GM18907 (cell line): Measurements from ENCODE around the gene CT83.

Experiments
- ATAC-seq: cut with Tn5 transposase; IDR thresholded peaks from one replicate; pipeline ENCODE4 v1.9.1; 2021; ENCODE audit warnings: mild to moderate bottlenecking, moderate library complexity; ENCODE audit not compliant: unreplicated experiment

CT83 gene, protein sequence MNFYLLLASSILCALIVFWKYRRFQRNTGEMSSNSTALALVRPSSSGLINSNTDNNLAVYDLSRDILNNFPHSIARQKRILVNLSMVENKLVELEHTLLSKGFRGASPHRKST

DNA sequence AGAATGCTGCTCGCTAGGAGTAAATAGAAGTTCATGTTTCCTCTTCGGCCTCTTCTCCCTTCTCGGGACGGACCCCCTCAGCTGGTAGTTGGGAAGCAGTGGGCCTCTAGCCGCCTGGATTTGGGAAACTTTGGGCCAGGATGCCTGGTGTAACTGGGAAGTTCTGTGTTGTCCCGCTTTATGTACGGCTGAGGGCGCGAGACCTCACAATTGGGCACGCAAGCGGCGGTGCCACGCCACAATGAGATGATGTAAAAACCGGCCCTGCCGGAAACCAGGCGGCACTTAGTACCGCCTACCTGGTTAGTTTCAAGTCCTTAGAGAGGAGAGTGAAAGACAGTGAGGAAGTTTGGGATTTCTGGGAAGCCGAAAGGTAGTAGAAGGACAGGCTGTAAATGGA lies at the start of gene CT83:
Gene CT83, minus strand, starts transcription at position 155 of the 400 bp plus-strand sequence. Its CDS starts 120 bp downstream, at position 35.
- ATAC-seq, result no peak

DNA sequence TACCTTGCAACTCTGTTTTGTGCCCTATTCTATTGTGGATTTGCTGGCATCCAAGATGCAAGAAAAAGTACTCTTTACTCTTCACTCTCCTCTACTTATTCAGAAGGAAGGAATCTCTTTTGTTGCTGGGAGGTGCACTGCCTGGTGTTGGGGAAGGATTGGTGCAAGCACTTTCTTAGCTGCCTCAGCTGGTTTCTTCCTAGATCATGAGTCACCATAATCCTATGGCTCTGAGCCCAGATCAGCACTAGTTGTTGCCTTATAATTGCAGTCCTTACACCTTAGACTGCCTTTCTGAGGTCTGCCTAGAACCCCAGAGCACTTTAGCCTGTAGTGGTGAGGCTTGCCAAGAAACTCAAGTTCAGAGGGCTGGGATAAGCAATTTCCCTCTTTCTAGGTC lies 37.0 kb upstream of the CT83 start:
- no peak for ATAC-seq

DNA sequence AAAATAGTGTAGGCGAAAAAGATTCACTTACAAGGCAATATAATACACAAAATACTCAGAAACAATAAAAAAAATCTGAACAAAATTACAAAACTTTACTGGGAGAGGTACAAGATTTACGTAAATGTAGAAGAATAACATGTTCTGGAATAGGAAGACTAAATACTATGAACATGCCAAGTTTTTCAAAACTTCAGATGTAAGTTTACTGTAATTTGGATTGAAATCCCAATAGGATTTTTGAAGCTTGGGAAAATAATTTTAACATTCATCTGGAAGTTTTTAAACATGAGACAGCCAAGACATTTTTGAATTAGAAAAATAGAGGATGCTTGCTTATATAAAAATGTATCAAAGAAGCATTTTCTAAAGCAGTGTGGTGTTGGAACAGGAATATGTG lies 30.5 kb upstream of the CT83 start:
- no peak for ATAC-seq

DNA sequence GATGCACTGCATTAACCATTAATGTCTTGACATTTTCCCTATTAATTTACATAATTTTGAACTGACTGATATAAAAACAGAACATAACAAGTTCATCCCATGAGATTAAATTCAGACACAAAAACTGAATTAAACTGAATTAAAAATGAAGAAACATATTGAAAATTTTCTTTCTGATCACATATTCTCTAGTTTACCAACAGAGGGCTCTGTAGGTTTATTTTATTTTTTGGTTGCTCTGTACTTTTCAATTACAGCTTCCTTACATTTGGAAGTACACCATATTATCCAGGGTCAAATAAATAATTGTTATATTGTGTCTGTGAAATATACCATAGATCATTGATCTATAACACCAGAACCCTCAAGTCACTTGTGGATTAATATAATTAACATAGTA lies 27.3 kb upstream of the CT83 start:
- no peak for ATAC-seq

DNA sequence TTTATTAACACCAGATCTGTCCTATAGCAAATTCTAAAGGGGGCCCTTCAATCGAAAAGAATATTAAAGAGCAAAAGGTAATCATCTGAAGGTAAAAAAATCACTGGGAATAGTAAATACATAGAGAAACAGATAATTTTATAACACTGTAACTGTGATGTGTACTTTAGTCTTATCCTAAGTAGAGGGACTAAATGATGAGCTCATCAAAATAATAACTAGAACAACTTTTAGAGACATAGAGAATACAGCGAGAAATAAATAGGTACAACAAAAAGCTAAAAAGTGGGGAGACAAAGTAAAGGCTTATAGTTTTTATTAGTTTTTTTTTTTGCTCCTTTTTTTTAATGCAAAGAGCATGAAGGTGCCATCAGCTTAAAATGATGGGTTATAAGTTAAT lies 17.3 kb upstream of the CT83 start:
- ATAC-seq, result no peak

DNA sequence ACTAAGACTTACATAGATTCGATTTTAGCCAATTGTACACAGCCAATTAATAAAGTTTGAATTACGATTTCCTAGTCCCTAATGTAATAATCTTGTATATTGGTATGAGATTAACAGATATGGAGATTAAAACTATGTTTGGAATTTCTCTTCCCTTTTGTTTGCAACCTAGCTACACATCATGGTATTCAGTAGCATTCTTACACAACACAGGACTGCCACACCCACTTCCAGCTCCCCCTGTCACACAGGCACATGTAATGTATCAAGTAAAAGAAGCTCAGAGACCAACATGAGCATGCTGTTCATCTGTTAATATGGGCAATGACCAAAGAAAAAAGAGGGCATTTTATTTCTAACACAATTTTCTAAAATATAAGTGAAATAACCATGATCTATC lies 13.6 kb downstream of the CT83 start:
- ATAC-seq, result no peak

DNA sequence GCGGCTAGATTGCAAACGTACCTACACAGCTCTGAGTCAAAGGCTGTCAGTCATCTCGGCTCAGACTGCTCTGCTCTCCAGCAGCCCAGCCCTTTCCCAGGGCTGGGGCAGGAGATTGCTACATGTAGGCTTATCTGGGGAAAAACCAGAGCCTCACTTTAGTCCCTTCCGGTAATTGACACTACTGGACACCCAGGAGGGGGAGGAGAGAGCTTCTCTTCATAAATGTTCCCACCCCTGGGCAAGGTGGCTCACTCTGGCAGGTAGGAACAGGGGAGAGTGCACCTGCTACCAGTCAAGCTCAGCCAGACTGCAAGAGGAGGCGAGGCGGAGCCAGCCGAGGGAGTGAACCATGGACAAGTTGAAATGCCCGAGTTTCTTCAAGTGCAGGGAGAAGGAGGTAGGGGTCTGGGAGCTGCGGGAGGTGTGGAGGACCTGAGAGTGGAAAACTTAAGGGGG lies 26.4 kb downstream of the CT83 start, which contains the start of gene SLC6A14:
Gene SLC6A14, plus strand, starts transcription at position 249 of the 459 bp plus-strand sequence. Its CDS starts 104 bp downstream, at position 353.
- ATAC-seq, result no peak

DNA sequence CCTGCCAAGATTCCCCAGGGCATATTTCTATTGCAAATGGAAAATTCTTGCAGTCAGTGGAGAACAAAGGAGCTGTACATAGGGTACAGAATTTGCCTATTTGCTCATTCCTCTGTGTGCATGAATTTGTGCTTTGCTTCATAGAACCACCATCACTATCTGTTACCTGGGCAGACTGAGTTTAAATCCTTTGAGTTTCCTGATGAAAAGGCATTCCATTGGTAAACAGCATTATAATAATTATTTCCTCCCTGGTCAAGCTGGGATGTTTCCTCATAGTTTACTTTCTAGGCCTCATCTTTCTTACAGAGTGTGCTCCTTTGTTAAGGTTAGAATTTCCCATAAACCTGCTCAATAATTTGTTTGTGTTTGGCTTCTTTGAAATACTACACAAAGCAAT lies 27.2 kb downstream of the CT83 start:
- no peak for ATAC-seq

DNA sequence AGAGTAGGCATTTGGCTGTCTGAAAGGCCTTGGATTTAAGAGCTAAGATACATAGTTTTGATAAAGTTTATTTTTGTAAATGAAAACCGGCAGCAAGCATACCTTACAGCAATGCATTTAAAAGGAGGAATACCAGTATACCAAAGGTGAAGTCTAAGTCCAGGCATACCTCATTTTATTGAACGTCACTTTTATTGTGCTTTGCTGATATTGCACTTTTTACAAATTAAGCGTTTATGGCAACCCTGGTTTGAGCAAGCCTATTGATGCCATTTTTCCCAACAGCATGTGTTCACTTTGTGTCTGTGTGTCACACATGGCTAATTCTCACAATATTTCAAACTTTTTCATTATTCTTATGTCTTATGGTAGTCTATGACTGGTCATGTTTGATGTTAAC lies 34.8 kb downstream of the CT83 start:
- no peak for ATAC-seq

DNA sequence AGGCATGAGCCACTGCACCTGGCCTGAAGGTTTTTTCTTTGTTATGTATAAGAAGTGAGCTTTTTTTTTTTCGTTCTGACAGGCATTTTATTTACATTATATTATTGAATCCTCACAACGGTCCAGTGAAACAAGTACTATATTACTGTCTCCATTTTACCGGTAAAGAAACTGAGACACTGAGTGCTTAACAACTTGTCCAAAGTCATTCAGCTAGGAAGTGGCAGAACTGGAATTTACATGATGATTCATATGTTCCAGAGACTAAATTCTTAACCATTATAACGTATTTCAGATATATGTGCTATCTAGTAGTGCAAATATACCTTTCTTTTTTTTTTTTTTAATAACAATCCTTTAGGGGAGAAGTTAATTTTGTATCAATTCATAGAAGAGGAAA lies 44.8 kb downstream of the CT83 start:
- ATAC-seq, result no peak

DNA sequence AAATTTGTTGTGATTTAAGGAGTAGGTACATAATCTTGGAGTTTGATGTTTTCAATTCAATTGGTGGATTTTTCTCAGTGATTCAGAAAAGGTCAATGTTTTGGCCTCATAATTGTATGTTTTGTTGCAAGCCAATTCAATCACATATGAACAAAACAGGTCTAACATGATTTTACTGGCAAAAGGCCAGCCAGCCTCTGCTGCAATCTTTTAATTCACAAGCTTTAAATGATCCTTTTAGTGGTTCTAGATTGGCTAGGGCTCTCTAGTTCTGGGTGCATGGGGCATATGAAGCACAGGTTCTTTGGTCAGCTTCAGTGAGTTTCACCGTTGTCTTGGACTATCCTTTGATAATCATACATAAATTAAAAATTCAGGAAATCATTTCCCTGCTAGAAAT lies 45.6 kb downstream of the CT83 start:
- ATAC-seq, result no peak

DNA sequence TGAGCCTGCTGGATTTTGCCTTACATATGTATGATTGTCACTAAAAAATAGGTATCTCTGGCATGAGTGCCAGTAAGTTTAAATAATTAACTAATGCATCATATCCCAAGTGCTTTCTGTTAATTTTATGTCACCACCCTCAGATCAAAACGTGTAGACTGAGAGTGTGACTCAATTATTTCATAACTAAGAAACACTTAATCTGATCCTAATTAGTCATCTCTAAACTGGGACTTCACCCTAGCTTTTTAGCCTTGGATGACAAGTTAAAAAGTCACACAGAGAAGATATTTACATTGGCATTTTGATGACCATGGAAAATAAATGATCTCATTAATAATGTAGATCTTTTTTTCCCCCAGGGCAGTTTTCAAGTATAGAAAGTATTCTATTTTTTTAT lies 49.5 kb downstream of the CT83 start:
- no peak for ATAC-seq
